Measurements from ENCODE around the gene METTL26. TPM values are rescaled to one million over a fixed set of nuclear protein-coding genes. Genes with fewer than 3 reads are reported as not detected.
A peak's percentile ranks its signal among the peaks of the same experiment; 100 is the strongest.

The METTL26 gene
- total and polyA plus RNA-seq, 2 of the 8 experiments (the other 6 are each of a cell fraction or from before 2014, with no cell fraction given), result 100 to 186 TPM

DNA sequence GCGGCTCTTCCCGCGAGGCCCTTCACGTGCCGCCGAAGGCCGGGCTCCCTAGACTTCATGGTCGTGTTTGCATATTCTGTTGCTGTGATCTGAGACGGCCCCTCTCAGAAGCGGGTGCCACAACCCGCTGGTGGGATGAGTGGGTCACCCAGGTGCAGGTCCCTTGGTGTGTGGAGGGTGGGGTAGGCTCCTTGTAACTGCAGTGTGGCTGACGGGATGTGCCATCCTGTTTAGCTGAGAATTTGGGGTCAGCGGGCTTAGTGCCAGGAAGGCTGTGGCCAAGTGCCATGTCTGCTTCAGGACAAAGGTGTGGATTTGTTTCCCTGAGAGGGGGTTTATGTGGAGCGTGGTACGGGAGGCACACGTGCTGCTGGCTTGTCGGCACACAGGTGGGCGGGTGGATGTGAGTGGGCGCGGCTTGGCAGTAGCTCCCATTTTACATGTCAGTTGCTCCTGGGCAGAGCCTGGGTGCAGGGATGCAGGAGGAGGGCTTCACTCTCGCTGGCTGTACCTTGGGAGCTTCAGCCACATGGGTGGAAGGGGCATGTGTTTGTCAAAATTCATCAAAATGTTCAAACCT, 14.5 kb downstream of the METTL26 start:
- no peak for DNase-seq (ENCODE audit: low read depth in 1 of 2, low spot score in 2 of 2)

More for the DNA sequence above, 14.5 kb downstream of the METTL26 start:
- TF ChIP-seq RFX5 (IDR thresholded peaks at IDR 0.05; ENCODE audit: borderline replicate concordance, low read depth, low read length) (no peak), POLR2AphosphoS5 (IDR thresholded peaks at IDR 0.05; ENCODE audit: low read depth, low read length) (no peak), HDAC2 (IDR thresholded peaks at IDR 0.05; ENCODE audit: borderline replicate concordance in 1 of 2, low read depth in 2 of 2, low read length in 2 of 2) (no peak)
- no peak for FAIRE-seq
- Histone ChIP-seq H3K79me2 (ENCODE audit: control insufficient read depth in 1 of 2, insufficient read depth in 2 of 2, low read length in 2 of 2) (no peaks in the 10 kb centered on the region), H3K4me3 (ENCODE audit: extremely low read depth in 1 of 4, insufficient read depth in 2 of 4, low read depth in 3 of 4, low read length in 4 of 4) (no peak overlapping the region), H2BK15ac (ENCODE audit: low read length) (peak overlapping the region; percentile 48; the same call in 1 of the 2 replicates), H3K27ac (ENCODE audit: low read depth, low read length) (no peak overlapping the region), H3K23ac (ENCODE audit: insufficient read length) (no peak overlapping the region), H3K56ac (replicated peaks; ENCODE audit: insufficient read length, low read depth, low read length) (no peak overlapping the region), H3K4me1 (replicated peaks in 1 of 4; ENCODE audit: control insufficient read depth in 3 of 4, insufficient read depth in 4 of 4, low read length in 3 of 4) (peaks cover 0 to 14% (median 5%) of the 10 kb centered on the region in 4 experiments; a peak in 5 of 7 replicates), H3K9ac (replicated peaks in 1 of 4; ENCODE audit: extremely low read depth in 1 of 4, low read depth in 3 of 4, low read length in 3 of 4) (no peak overlapping the region), H3K4ac (replicated peaks; ENCODE audit: insufficient read length, low read depth, low read length) (no peak overlapping the region), H3K23me2 (ENCODE audit: low read depth, low read length) (no peaks in the 10 kb centered on the region), H2BK120ac (replicated peaks; ENCODE audit: low read depth, low read length) (no peak overlapping the region), H3K18ac (ENCODE audit: extremely low read depth, low read length) (no peak overlapping the region), H4K91ac (replicated peaks; ENCODE audit: insufficient read length, low read length) (no peak overlapping the region), H2BK20ac (ENCODE audit: low read length) (no peak overlapping the region), H3K4me2 (ENCODE audit: insufficient read depth in 1 of 2, low read depth in 2 of 2, low read length in 2 of 2) (no peak overlapping the region), H3K14ac (ENCODE audit: insufficient read length) (no peak overlapping the region), H4K20me1 (replicated peaks in 1 of 2; ENCODE audit: control insufficient read depth in 1 of 2, insufficient read depth in 2 of 2, low read length in 2 of 2) (peaks cover 4 to 5% of the 10 kb centered on the region in 2 experiments), H3K9me3 (ENCODE audit: insufficient read depth in 2 of 2, low read depth in 1 of 2, low read length in 1 of 2) (no peaks in the 10 kb centered on the region), H3K27me3 (replicated peaks in 1 of 4; ENCODE audit: control insufficient read depth in 3 of 4, extremely low read depth in 1 of 4, insufficient read depth in 3 of 4, low read length in 3 of 4) (no peaks in the 10 kb centered on the region), H2AFZ (ENCODE audit: low read length) (no peak overlapping the region), H3K36me3 (ENCODE audit: control insufficient read depth in 2 of 4, insufficient read depth in 4 of 4, low read length in 3 of 4) (peaks cover 0 to 4% (median 0%) of the 10 kb centered on the region in 4 experiments; a peak in 1 of 8 replicates), H3K79me1 (ENCODE audit: low read depth, low read length) (peaks cover 10% of the 10 kb centered on the region), H2BK5ac (ENCODE audit: low read depth, low read length) (no peak overlapping the region), H4K5ac (ENCODE audit: insufficient read length, low read depth, low read length) (no peak overlapping the region), H4K8ac (ENCODE audit: extremely low read depth, insufficient read depth, low read length) (no peak overlapping the region), H2BK12ac (ENCODE audit: low read depth, low read length) (no peak overlapping the region), H2AK5ac (ENCODE audit: low read depth, low read length) (peak overlapping the region; percentile 28; the same call in 1 of the 2 replicates)
- ChIA-PET POLR2A (ENCODE audit: partially characterized antibody) (interaction anchor here (0.6 to 1.8 kb wide), 8 partner anchors 9 to 54 kb away, joined by 3 to 11 read pairs (median 4); partner anchors contain the start of genes METTL26, RHBDL1 and WFIKKN1), CTCF (ENCODE audit: partially characterized antibody) (interaction anchor here (0.8 to 4.1 kb wide), 21 partner anchors 8 to 272 kb away, joined by 3 to 29 read pairs (median 4); partner anchors contain the start of genes NHLRC4 and RHOT2)
- 94% methylated on average over 21 of the region's 21 CpGs; no CpG with 5 or more reads in 1 of the 2 experiments for WGBS, 2 experiments (ENCODE audit: extremely low coverage in 1 of 2, insufficient coverage in 1 of 2, insufficient read length in 1 of 2, insufficient replicate concordance in 2 of 2, low coverage in 1 of 2, low lambda C conversion rate in 2 of 2, missing lambda C conversion rate in 1 of 2)

Measured in H1 (cell line).